Stimulated activated CD8-positive, alpha-beta memory T cell treated with anti-CD3 and anti-CD28 coated beads, Interleukin-12 subunit alpha, Interleukin-12 subunit beta, amount 100 ng/mL, for 4 hours (primary cell): ENCODE results near the gene MYH14.

ENCODE experiments used
- DNase-seq: peaks from one replicate; pipeline ENCODE4 v3.0.0-alpha.2; 2020; ENCODE audit warnings: low read depth

Gene MYH14

GRCh38 chr19:50261446-50261970, 58.1 kb downstream of the MYH14 start:
- DNase-seq, result no peak

GRCh38 chr19:50263176-50263575, 59.8 kb downstream of the MYH14 start:
- DNase-seq, result no peak

GRCh38 chr19:50264483-50265186, 61.2 kb downstream of the MYH14 start:
- no peak for DNase-seq

- DNase-seq, result no peak
These were observed 62.6 kb downstream of the MYH14 start for GRCh38 chr19:50266041-50266440.

- DNase-seq, result no peak
These were observed 63.5 kb downstream of the MYH14 start for GRCh38 chr19:50266896-50267295.

GRCh38 chr19:50268041-50268440, 64.6 kb downstream of the MYH14 start:
- no peak for DNase-seq

- DNase-seq, result no peak
These were observed 65.1 kb downstream of the MYH14 start for GRCh38 chr19:50268501-50268900.

GRCh38 chr19:50269653-50270052, 66.2 kb downstream of the MYH14 start:
- DNase-seq, result no peak

GRCh38 chr19:50272263-50272897, 69.0 kb downstream of the MYH14 start:
- DNase-seq, result no peak

GRCh38 chr19:50273821-50274220, 70.4 kb downstream of the MYH14 start:
- no peak for DNase-seq

GRCh38 chr19:50275577-50276368, 72.4 kb downstream of the MYH14 start:
- DNase-seq, result no peak

- no peak for DNase-seq
These were observed 73.1 kb downstream of the MYH14 start for GRCh38 chr19:50276370-50277063.

GRCh38 chr19:50277966-50278580, 74.7 kb downstream of the MYH14 start:
- DNase-seq, result no peak

GRCh38 chr19:50280074-50280473, 76.7 kb downstream of the MYH14 start:
- DNase-seq, result no peak

- no peak for DNase-seq
These were observed 77.6 kb downstream of the MYH14 start for GRCh38 chr19:50280983-50281382.

- DNase-seq, result no peak
These were observed 78.1 kb downstream of the MYH14 start for GRCh38 chr19:50281491-50281890.

GRCh38 chr19:50285833-50286232, 82.4 kb downstream of the MYH14 start:
- no peak for DNase-seq

- DNase-seq, result no peak
These were observed 83.0 kb downstream of the MYH14 start for GRCh38 chr19:50286443-50286842.

GRCh38 chr19:50287331-50287730, 83.9 kb downstream of the MYH14 start:
- DNase-seq, result no peak

- DNase-seq, result no peak
These were observed 85.5 kb downstream of the MYH14 start for GRCh38 chr19:50288954-50289353.

- no peak for DNase-seq
These were observed 86.6 kb downstream of the MYH14 start for GRCh38 chr19:50290011-50290410.

GRCh38 chr19:50290775-50291174, 87.4 kb downstream of the MYH14 start:
- no peak for DNase-seq
